HG02884 (cell line): ENCODE results near the gene RFFL.
"Not testable (repeated sequence)": the region's sequence is repeated elsewhere in the genome, so short reads cannot be mapped to it uniquely, and the experiment has no call there.

Experiments
- ATAC-seq: cut with Tn5 transposase; IDR thresholded peaks from one replicate; pipeline ENCODE4 v1.9.1; 2021; ENCODE audit warnings: mild to moderate bottlenecking, moderate library complexity; ENCODE audit not compliant: unreplicated experiment

RFFL gene

GRCh38 chr17:35051183-35051578, 12.3 kb downstream of the RFFL start:
- no peak for ATAC-seq

- no peak for ATAC-seq
These were observed 13.3 kb downstream of the RFFL start for GRCh38 chr17:35050170-35050569.

GRCh38 chr17:35048685-35049379, 14.7 kb downstream of the RFFL start:
- ATAC-seq, result no peak

GRCh38 chr17:35046740-35047283, 16.7 kb downstream of the RFFL start:
- ATAC-seq, result no peak

- no peak for ATAC-seq
These were observed 17.3 kb downstream of the RFFL start for GRCh38 chr17:35046245-35046644.

GRCh38 chr17:35045458-35045979, 18.0 kb downstream of the RFFL start:
- not testable (repeated sequence) for ATAC-seq

- ATAC-seq, result no peak
These were observed 19.3 kb downstream of the RFFL start for GRCh38 chr17:35044181-35044580.

- ATAC-seq, result no peak
These were observed 22.1 kb downstream of the RFFL start for GRCh38 chr17:35041390-35041789.

- no peak for ATAC-seq
These were observed 25.1 kb downstream of the RFFL start for GRCh38 chr17:35038453-35038852.

- no peak for ATAC-seq
These were observed 32.7 kb downstream of the RFFL start for GRCh38 chr17:35030780-35031179.

GRCh38 chr17:35028531-35029262, 34.8 kb downstream of the RFFL start:
- ATAC-seq, result no peak

GRCh38 chr17:35028097-35028496, 35.4 kb downstream of the RFFL start:
- not testable (repeated sequence) for ATAC-seq

- no peak for ATAC-seq
These were observed 38.0 kb downstream of the RFFL start for GRCh38 chr17:35025541-35025940.

GRCh38 chr17:35023538-35023937, 40.0 kb downstream of the RFFL start:
- no peak for ATAC-seq

- no peak for ATAC-seq
These were observed 40.9 kb downstream of the RFFL start for GRCh38 chr17:35022536-35023063.

- no peak for ATAC-seq
These were observed 41.8 kb downstream of the RFFL start for GRCh38 chr17:35021520-35022380.

GRCh38 chr17:35019386-35020179, 43.9 kb downstream of the RFFL start:
- ATAC-seq, result no peak

- ATAC-seq, result no peak
These were observed 44.7 kb downstream of the RFFL start for GRCh38 chr17:35018814-35019213.

- no peak for ATAC-seq
These were observed 46.5 kb downstream of the RFFL start for GRCh38 chr17:35017021-35017420.

GRCh38 chr17:35016369-35016768, 47.1 kb downstream of the RFFL start:
- no peak for ATAC-seq
